OCI-LY3 (cell line): Measurements from ENCODE around the gene ASMTL.

ENCODE experiments used
- H2AFZ ChIP-seq: fragments of 200-600, 300-600 bp; shearing (Covaris generic); 2 replicates; pipeline ENCODE4 v1.6.0; 2014; ENCODE audit warnings: antibody characterized with exemption, low read depth, low read length
- H3K27ac ChIP-seq: fragments of 200-600, 300-600 bp; sonication (generic); 2 replicates; pipeline ENCODE4 v1.5.1; 2014; ENCODE audit warnings: mild to moderate bottlenecking, low read length, moderate library complexity, mixed read lengths
- H3K27me3 ChIP-seq: fragments of 200-600, 300-600 bp; sonication (generic); 2 replicates; pipeline ENCODE4 v1.6.1; 2014; ENCODE audit warnings: low read depth, low read length, mixed read lengths
- H3K36me3 ChIP-seq: fragments of 200-600, 300-600 bp; sonication (generic); replicated peaks from 2 replicates; pipeline ENCODE3; 2014; ENCODE audit warnings: low read depth, low read length, mixed read lengths
- H3K4me1 ChIP-seq: fragments of 300-600, 200-600 bp; sonication (generic); 2 replicates; pipeline ENCODE4 v1.6.1; 2014; ENCODE audit warnings: low read length, mixed read lengths
- H3K4me2 ChIP-seq: fragments of 200-600, 300-600 bp; sonication (generic); 2 replicates; pipeline ENCODE4 v1.6.1; 2014; ENCODE audit warnings: low read length, mixed read lengths
- H3K4me3 ChIP-seq: fragments of 300-600, 200-600 bp; sonication (generic); 2 replicates; pipeline ENCODE4 v1.5.1; 2014; ENCODE audit warnings: antibody characterized with exemption, mild to moderate bottlenecking, low read length, moderate library complexity
- H3K79me2 ChIP-seq: fragments of 300-600, 200-600 bp; shearing (Covaris generic); 2 replicates; pipeline ENCODE4 v1.6.1; 2014; ENCODE audit warnings: mild to moderate bottlenecking, low read length, mixed read lengths
- H3K9ac ChIP-seq: fragments of 300-600, 200-600 bp; shearing (Covaris generic); 2 replicates; pipeline ENCODE4 v1.6.0; 2014; ENCODE audit warnings: mild to moderate bottlenecking, low read length, moderate library complexity
- H3K9me3 ChIP-seq: fragments of 200-600, 300-600 bp; shearing (Covaris generic); 2 replicates; pipeline ENCODE4 v1.6.1; 2014; ENCODE audit warnings: low read length, mixed read lengths; ENCODE audit not compliant: insufficient read depth
- H4K20me1 ChIP-seq: fragments of 200-600, 300-600 bp; sonication (generic); 2 replicates; pipeline ENCODE4 v1.6.1; 2016; ENCODE audit warnings: low read length, mixed read lengths; ENCODE audit not compliant: insufficient read depth
- CTCF ChIP-seq: fragments of 200-600, 300-600 bp; sonication (generic); IDR thresholded peaks from 2 replicates; pipeline ENCODE4 v1.5.1; 2014; ENCODE audit warnings: antibody characterized with exemption, low read length, low read depth
- EZH2phosphoT487 ChIP-seq: fragments of 200-600 bp; shearing (Covaris generic); IDR thresholded peaks from 2 replicates; pipeline ENCODE4 v1.6.1; 2018; ENCODE audit warnings: antibody characterized with exemption, mixed run types, low read depth

ASMTL gene

GRCh38 chrX:1391707-1392375, 60.9 kb downstream of the ASMTL start, which contains the start of gene SLC25A6:
TSS of gene SLC25A6 (minus strand) at chrX:1392113. CDS start at chrX:1392009, 104 bp downstream.
- Histone ChIP-seq H3K27ac (peak within 1 kb of the TSS; percentile 91), H3K79me2 (peaks cover 93% of the 10 kb centered on the region), H3K27me3 (no peaks in the 10 kb centered on the region), H3K36me3 (peaks cover 65% of the 10 kb centered on the region), H3K9ac (peak within 1 kb of the TSS; percentile 98), H3K4me1 (peaks cover 17% of the 10 kb centered on the region), H3K4me2 (peak within 1 kb of the TSS; percentile 91), H2AFZ (peak within 1 kb of the TSS; percentile 54; the same call in 1 of the 2 replicates), H3K9me3 (no peaks in the 10 kb centered on the region), H4K20me1 (peaks cover 58% of the 10 kb centered on the region), H3K4me3 (peak within 1 kb of the TSS; percentile 92)
- TF ChIP-seq CTCF (peak; percentile 10; the same call in 1 of the 2 replicates), EZH2phosphoT487 (no peak)

- Histone ChIP-seq H3K27me3 (no peaks in the 10 kb centered on the region), H3K79me2 (peaks cover 94% of the 10 kb centered on the region), H3K9ac (peak overlapping the region; percentile 98), H3K4me3 (peak overlapping the region; percentile 92), H3K9me3 (no peaks in the 10 kb centered on the region), H3K36me3 (peaks cover 66% of the 10 kb centered on the region), H3K27ac (peak overlapping the region; percentile 91), H2AFZ (no peak overlapping the region), H4K20me1 (peaks cover 60% of the 10 kb centered on the region), H3K4me2 (peak overlapping the region; percentile 91), H3K4me1 (peaks cover 17% of the 10 kb centered on the region)
- TF ChIP-seq EZH2phosphoT487, result no peak
- no peak for TF ChIP-seq CTCF
Measured at GRCh38 chrX:1391370-1391706, 61.4 kb downstream of the ASMTL start.

- Histone ChIP-seq H3K36me3 (peaks cover 66% of the 10 kb centered on the region), H4K20me1 (peaks cover 58% of the 10 kb centered on the region), H3K9me3 (no peaks in the 10 kb centered on the region), H3K9ac (peak overlapping the region; percentile 98), H3K27ac (peak overlapping the region; percentile 91), H3K4me1 (peaks cover 17% of the 10 kb centered on the region), H2AFZ (no peak overlapping the region), H3K27me3 (no peaks in the 10 kb centered on the region), H3K4me2 (peak overlapping the region; percentile 91), H3K79me2 (peaks cover 88% of the 10 kb centered on the region), H3K4me3 (peak overlapping the region; percentile 92)
- TF ChIP-seq EZH2phosphoT487, result no peak
- TF ChIP-seq CTCF, result no peak
Measured at GRCh38 chrX:1390621-1391369, 61.9 kb downstream of the ASMTL start.

- TF ChIP-seq EZH2phosphoT487, result no peak
- Histone ChIP-seq H3K79me2 (peaks cover 80% of the 10 kb centered on the region), H3K27ac (no peak overlapping the region), H3K27me3 (no peaks in the 10 kb centered on the region), H2AFZ (no peak overlapping the region), H3K4me2 (no peak overlapping the region), H3K36me3 (peaks cover 66% of the 10 kb centered on the region), H3K4me3 (no peak overlapping the region), H4K20me1 (peaks cover 55% of the 10 kb centered on the region), H3K4me1 (peaks cover 17% of the 10 kb centered on the region), H3K9me3 (no peaks in the 10 kb centered on the region), H3K9ac (no peak overlapping the region)
Measured at GRCh38 chrX:1389993-1390285, 62.8 kb downstream of the ASMTL start.
